Stimulated activated CD8-positive, alpha-beta memory T cell treated with anti-CD3 and anti-CD28 coated beads, Interleukin-12 subunit alpha, Interleukin-12 subunit beta, amount 100 ng/mL, for 1 hour (primary cell): ENCODE data around the gene PNLIP.

Experiments used
- DNase-seq: peaks from one replicate; pipeline ENCODE4 v3.0.0-alpha.2; 2020; ENCODE audit warnings: low read depth

Gene PNLIP

GRCh38 chr10:116587878-116588591 is 42.3 kb downstream of the PNLIP start:
- DNase-seq, result no peak

GRCh38 chr10:116588995-116589394 is 43.3 kb downstream of the PNLIP start:
- no peak for DNase-seq

GRCh38 chr10:116589926-116590325 is 44.2 kb downstream of the PNLIP start:
- DNase-seq, result no peak

GRCh38 chr10:116590590-116591444 is 45.1 kb downstream of the PNLIP start, which contains the start of gene PNLIPRP1:
TSS of gene PNLIPRP1 (plus strand) at chr10:116590959. CDS start at chr10:116591130, 171 bp downstream.
- DNase-seq, result no peak

- no peak for DNase-seq
These were observed 47.5 kb downstream of the PNLIP start for GRCh38 chr10:116593139-116593740.

- DNase-seq, result no peak
These were observed 48.8 kb downstream of the PNLIP start for GRCh38 chr10:116594525-116595035.

GRCh38 chr10:116596062-116596461 is 50.3 kb downstream of the PNLIP start:
- no peak for DNase-seq

GRCh38 chr10:116597543-116597942 is 51.8 kb downstream of the PNLIP start:
- DNase-seq, result no peak

- no peak for DNase-seq
These were observed 52.6 kb downstream of the PNLIP start for GRCh38 chr10:116598329-116598728.

GRCh38 chr10:116599991-116600390 is 54.3 kb downstream of the PNLIP start:
- DNase-seq, result no peak

GRCh38 chr10:116602648-116603400 is 57.1 kb downstream of the PNLIP start:
- DNase-seq, result no peak

- no peak for DNase-seq
These were observed 60.3 kb downstream of the PNLIP start for GRCh38 chr10:116606061-116606483.

GRCh38 chr10:116607336-116607735 is 61.6 kb downstream of the PNLIP start:
- DNase-seq, result no peak

- no peak for DNase-seq
These were observed 63.2 kb downstream of the PNLIP start for GRCh38 chr10:116608686-116609594.

- no peak for DNase-seq
These were observed 64.9 kb downstream of the PNLIP start for GRCh38 chr10:116610443-116611152.

- no peak for DNase-seq
These were observed 65.4 kb downstream of the PNLIP start for GRCh38 chr10:116611153-116611545.

GRCh38 chr10:116612107-116612769 is 66.5 kb downstream of the PNLIP start:
- no peak for DNase-seq

GRCh38 chr10:116613471-116613870 is 67.7 kb downstream of the PNLIP start:
- DNase-seq, result no peak

GRCh38 chr10:116614796-116615195 is 69.1 kb downstream of the PNLIP start:
- DNase-seq, result no peak
